ENCODE measurements around the gene KRTAP10-3.
A peak's percentile ranks its signal among the peaks of the same experiment; 100 is the strongest.
"Not testable (repeated sequence)": the region's sequence is repeated elsewhere in the genome, so short reads cannot be mapped to it uniquely, and the experiment has no call there.

Gene KRTAP10-3

GRCh38 chr21:44589586-44590305 is 31.2 kb upstream of the KRTAP10-3 start:
- DNase-seq = no peak

- no peak for DNase-seq
These were observed 30.5 kb upstream of the KRTAP10-3 start for GRCh38 chr21:44589094-44589493.

GRCh38 chr21:44585892-44586291 is 27.3 kb upstream of the KRTAP10-3 start:
- no peak for DNase-seq

GRCh38 chr21:44583800-44584147 is 25.2 kb upstream of the KRTAP10-3 start:
- peak in 1 of 2 donors; percentile 26 for DNase-seq

GRCh38 chr21:44583089-44583799 is 24.6 kb upstream of the KRTAP10-3 start:
- DNase-seq = no peak

GRCh38 chr21:44582055-44582454 is 23.5 kb upstream of the KRTAP10-3 start:
- DNase-seq = no peak

GRCh38 chr21:44581158-44581557 is 22.6 kb upstream of the KRTAP10-3 start:
- DNase-seq = no peak

- DNase-seq = not testable (repeated sequence)
These were observed 21.7 kb upstream of the KRTAP10-3 start, which contains the start of gene KRTAP10-5 for GRCh38 chr21:44580231-44580821. KRTAP10-5 (minus strand) TSS chr21:44580604; CDS start chr21:44580578, 26 bp downstream.

- DNase-seq = no peak
These were observed 21.2 kb upstream of the KRTAP10-3 start for GRCh38 chr21:44579833-44580144.

GRCh38 chr21:44579056-44579832 is 20.6 kb upstream of the KRTAP10-3 start:
- DNase-seq = no peak

- DNase-seq = no peak
These were observed 19.9 kb upstream of the KRTAP10-3 start for GRCh38 chr21:44578371-44579055.

GRCh38 chr21:44576025-44576420 is 17.4 kb upstream of the KRTAP10-3 start:
- DNase-seq = no peak

GRCh38 chr21:44575307-44576024 is 16.9 kb upstream of the KRTAP10-3 start:
- DNase-seq = no peak

- DNase-seq = no peak
These were observed 16.1 kb upstream of the KRTAP10-3 start for GRCh38 chr21:44574457-44575306.

GRCh38 chr21:44573630-44574456 is 15.2 kb upstream of the KRTAP10-3 start, which contains the start of gene KRTAP10-4:
KRTAP10-4 (plus strand) TSS chr21:44573729; CDS start chr21:44573759, 30 bp downstream.
- DNase-seq = not testable (repeated sequence)

GRCh38 chr21:44572959-44573583 is 14.5 kb upstream of the KRTAP10-3 start:
- no peak for DNase-seq

GRCh38 chr21:44571844-44572782 is 13.5 kb upstream of the KRTAP10-3 start:
- DNase-seq = no peak

GRCh38 chr21:44571296-44571695 is 12.7 kb upstream of the KRTAP10-3 start:
- no peak for DNase-seq

Measured in CD4-positive, alpha-beta T cell treated with Interleukin-1 beta for 1 hour (primary cell).